Chondrocyte (in vitro differentiated cells): ENCODE measurements around the gene NXT2. TPM values are rescaled to one million over a fixed set of nuclear protein-coding genes. Genes with fewer than 3 reads are reported as not detected.
A peak's percentile ranks its signal among the peaks of the same experiment; 100 is the strongest.
"Not testable (repeated sequence)": the region's sequence is repeated elsewhere in the genome, so short reads cannot be mapped to it uniquely, and the experiment has no call there.

Experiments
- DNase-seq: peaks from one replicate; pipeline ENCODE4 v3.0.0; 2021; ENCODE audit warnings: mixed read lengths, low spot score
- H3K27ac Mint-ChIP-seq: one replicate; pipeline ENCODE4 v1.8.0; 2021; ENCODE audit warnings: mild to moderate bottlenecking, moderate library complexity, mixed read lengths; ENCODE audit not compliant: unreplicated experiment
- H3K27me3 Mint-ChIP-seq: 2 replicates; pipeline ENCODE4 v1.8.0; 2021; ENCODE audit warnings: low read depth, mixed read lengths
- H3K36me3 Mint-ChIP-seq: 2 replicates; pipeline ENCODE4 v1.8.0; 2021; ENCODE audit warnings: low read depth, mixed read lengths
- H3K4me1 Mint-ChIP-seq: 2 replicates; pipeline ENCODE4 v1.8.0; 2021; ENCODE audit warnings: low read depth, mild to moderate bottlenecking, mixed read lengths
- H3K4me3 Mint-ChIP-seq: one replicate; pipeline ENCODE4 v1.8.0; 2021; ENCODE audit warnings: mild to moderate bottlenecking, moderate library complexity, mixed read lengths; ENCODE audit not compliant: unreplicated experiment
- H3K9me3 Mint-ChIP-seq: 2 replicates; pipeline ENCODE4 v1.8.0; 2021; ENCODE audit warnings: low read depth, mixed read lengths
- CTCF ChIP-seq: fragments of 200-600 bp; sonication (generic); IDR thresholded peaks from 2 replicates; pipeline ENCODE4 v1.5.0; 2021; ENCODE audit warnings: antibody characterized with exemption, mild to moderate bottlenecking, moderate library complexity
- total RNA-seq: library from RNA; stranded (reverse); gene quantifications from 3 replicates; pipeline ENCODE4 v1.2.1, GENCODE V29; 2021

Gene NXT2
- total RNA-seq, 1 donor from 2014 or later: 9.5 TPM

DNA sequence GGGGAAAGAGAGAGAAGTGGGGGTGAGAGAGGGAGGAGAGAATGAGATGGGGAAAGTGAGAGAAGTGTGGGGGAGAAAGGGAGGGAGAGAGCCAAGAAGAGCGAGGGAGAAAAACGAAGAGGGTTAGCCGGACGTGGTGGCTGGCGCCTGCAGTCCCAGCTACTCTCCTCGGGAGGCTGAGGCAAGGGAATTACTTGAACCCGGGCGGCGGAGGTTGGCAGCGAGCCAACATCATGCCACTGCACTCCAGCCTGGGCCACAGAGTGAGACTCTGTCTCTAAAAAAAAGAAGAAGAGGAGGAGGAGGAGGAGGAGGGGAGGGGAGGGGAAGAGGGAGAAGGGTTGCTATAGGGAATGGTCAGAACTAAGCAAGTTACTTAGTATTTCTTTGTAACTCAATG lies 1.7 kb upstream of the NXT2 start:
- H3K4me1 Mint-ChIP-seq: peaks cover 24% of the 10 kb centered on the region
- no peak for DNase-seq
- no peaks in the 10 kb centered on the region for H3K36me3 Mint-ChIP-seq
- H3K9me3 Mint-ChIP-seq: peaks cover 4% of the 10 kb centered on the region
- H3K4me3 Mint-ChIP-seq: no peak overlapping the region
- no peak for TF ChIP-seq CTCF
- peaks cover 14% of the 10 kb centered on the region for H3K27me3 Mint-ChIP-seq
- no peak overlapping the region for H3K27ac Mint-ChIP-seq

GRCh38 chrX:109535578-109535977 lies 1.1 kb upstream of the NXT2 start:
- no peak overlapping the region for H3K4me3 Mint-ChIP-seq
- peaks cover 4% of the 10 kb centered on the region for H3K9me3 Mint-ChIP-seq
- H3K27me3 Mint-ChIP-seq: peaks cover 9% of the 10 kb centered on the region
- TF ChIP-seq CTCF: no peak
- H3K27ac Mint-ChIP-seq: no peak overlapping the region
- DNase-seq: no peak
- peaks cover 24% of the 10 kb centered on the region for H3K4me1 Mint-ChIP-seq
- H3K36me3 Mint-ChIP-seq: no peaks in the 10 kb centered on the region

DNA sequence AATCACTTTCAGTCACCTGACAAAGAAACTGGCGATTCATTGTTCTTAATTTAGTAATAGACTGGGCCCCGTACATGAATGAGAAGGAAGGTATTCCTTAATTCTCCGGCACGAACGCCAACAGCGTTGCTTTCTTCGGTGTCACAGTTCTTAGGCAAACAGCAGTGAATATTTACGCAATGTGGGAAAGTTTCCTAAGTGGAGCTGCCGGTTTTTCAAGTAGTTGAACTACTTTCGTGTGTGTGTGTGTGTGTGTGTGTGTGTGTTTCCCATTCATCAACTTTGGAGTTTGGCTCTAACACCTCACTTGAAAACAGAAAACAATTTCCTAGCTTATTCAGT lies 651 bp downstream of the NXT2 start:
- H3K4me3 Mint-ChIP-seq: peak overlapping the region; percentile 98
- peaks cover 24% of the 10 kb centered on the region for H3K4me1 Mint-ChIP-seq
- peak overlapping the region; percentile 100 for H3K27ac Mint-ChIP-seq
- H3K27me3 Mint-ChIP-seq: no peaks in the 10 kb centered on the region
- peaks cover 4% of the 10 kb centered on the region for H3K9me3 Mint-ChIP-seq
- no peak for DNase-seq
- H3K36me3 Mint-ChIP-seq: no peaks in the 10 kb centered on the region
- no peak for TF ChIP-seq CTCF

DNA sequence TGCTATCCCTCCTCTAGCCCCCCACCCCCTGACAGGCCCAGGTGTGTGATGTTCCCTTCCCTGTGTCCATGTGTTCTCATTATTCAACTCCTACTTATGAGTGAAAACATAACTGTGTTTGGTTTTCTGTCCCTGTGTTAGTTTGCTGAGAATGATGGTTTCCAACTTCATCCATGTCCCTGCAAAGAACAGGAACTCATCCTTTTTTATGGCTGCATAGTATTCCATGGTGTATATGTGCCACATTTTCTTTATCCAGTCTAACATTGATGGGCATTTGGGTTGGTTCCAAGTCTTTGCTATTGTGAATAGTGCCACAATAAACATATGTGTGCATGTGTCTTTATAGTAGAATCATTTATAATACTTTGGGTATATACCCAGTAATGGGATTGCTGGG lies 2.4 kb downstream of the NXT2 start:
- H3K4me1 Mint-ChIP-seq: peaks cover 20% of the 10 kb centered on the region
- not testable (repeated sequence) for H3K4me3 Mint-ChIP-seq, H3K27ac Mint-ChIP-seq, DNase-seq, H3K27me3 Mint-ChIP-seq, H3K36me3 Mint-ChIP-seq, H3K9me3 Mint-ChIP-seq

GRCh38 chrX:109553862-109554261 lies 17.2 kb downstream of the NXT2 start:
- DNase-seq: no peak
- Mint-ChIP-seq H3K4me1 (no peaks in the 10 kb centered on the region), H3K36me3 (peaks cover 2% of the 10 kb centered on the region), H3K4me3 (no peak overlapping the region), H3K27ac (no peak overlapping the region), H3K27me3 (peaks cover 29% of the 10 kb centered on the region), H3K9me3 (no peaks in the 10 kb centered on the region)
- no peak for TF ChIP-seq CTCF

DNA sequence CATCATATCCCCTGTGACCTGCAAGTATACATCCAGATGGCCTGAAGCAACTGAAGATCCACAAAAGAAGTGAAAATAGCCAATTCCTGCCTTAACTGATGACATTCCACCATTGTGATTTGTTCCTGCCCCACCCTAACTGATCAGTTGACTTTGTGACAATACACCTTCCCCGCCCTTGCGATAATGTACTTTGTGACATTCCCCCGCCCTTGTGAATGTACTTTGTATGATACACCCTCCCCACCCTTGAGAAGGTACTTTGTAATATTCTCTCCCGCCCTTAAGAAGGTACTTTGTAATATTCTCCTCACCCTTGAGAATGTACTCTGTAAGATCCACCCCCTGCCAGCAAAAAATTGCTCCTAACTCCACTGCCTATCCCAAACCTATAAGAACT lies 39.4 kb downstream of the NXT2 start:
- H3K4me1 Mint-ChIP-seq, H3K36me3 Mint-ChIP-seq, H3K9me3 Mint-ChIP-seq, DNase-seq, H3K27ac Mint-ChIP-seq, H3K4me3 Mint-ChIP-seq: not testable (repeated sequence)
- peaks cover 13% of the 10 kb centered on the region for H3K27me3 Mint-ChIP-seq
